ENCODE data around the gene MPC1L. TPM values are rescaled to one million over a fixed set of nuclear protein-coding genes. Genes with fewer than 3 reads are reported as not detected.

The MPC1L gene
- total and polyA plus RNA-seq, 9 of the 15 experiments (the other 6 are each of a cell fraction or from before 2014, with no cell fraction given): not detected

DNA sequence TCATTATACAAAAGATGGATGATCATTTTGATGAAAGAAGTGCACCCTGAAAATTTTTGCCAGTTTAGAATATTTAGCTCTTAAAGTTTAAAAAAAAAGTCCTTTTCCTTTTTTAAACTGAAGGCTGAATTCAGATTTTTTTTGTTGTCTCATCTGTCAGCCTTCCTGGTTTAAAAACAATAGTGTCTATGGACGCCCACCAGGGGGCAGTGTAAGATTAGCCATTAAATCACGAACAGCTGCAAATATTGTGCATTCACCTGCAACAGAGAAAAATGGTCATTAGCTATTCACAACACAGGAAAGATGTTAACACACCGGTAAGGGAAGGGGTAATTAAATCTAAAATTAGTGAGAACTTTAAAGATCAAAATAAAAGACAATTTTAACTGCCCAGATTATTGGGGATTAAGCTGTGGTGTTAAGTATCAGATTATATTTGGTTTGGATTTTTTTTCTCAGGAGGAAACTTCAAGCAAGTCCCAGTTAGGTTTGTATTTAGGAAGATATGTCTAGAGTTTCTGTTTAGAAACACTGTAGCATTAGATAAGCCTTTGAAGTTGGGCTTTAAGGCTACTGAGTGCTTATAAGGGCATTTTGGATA, 28.5 kb downstream of the MPC1L start (continued):
- TF ChIP-seq DNMT1 (IDR thresholded peaks at IDR 0.05) (no peak), NCOA1 (IDR thresholded peaks at IDR 0.05; ENCODE audit: low read depth) (no peak), RAD21 (CRISPR knock-in tag; conservative IDR thresholded peaks at IDR 0.05 in 1 of 2, IDR thresholded peaks at IDR 0.05 in 1 of 2) (peak; percentile 77 to 78)

DNA sequence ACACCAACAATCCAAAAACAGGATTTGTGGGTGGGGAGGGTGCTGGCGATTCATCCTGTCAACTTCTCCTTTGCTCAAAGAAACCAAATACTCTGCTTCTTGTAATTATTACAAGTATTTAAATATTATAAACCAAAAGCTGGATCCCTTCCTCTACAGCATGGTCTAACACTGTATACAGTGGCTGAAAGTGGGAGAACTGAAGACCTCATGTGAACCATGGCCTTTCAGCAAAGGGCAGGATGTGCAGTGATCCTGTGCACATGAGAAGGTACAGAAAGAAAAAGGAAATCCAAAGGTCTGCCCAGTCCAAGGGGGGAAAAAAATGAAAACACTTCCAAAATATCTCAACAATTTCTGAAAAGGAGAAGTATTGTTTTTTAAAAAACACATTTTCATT, 29.4 kb downstream of the MPC1L start:
- H3K79me2 ChIP-seq (ENCODE audit: control insufficient read depth, insufficient read depth, low read length): no peaks in the 10 kb centered on the region
- H3K4me3 ChIP-seq: no peak overlapping the region
- no peak overlapping the region for H2AFZ ChIP-seq (ENCODE audit: low read depth, low read length)
- H3K9me3 ChIP-seq (replicated peaks; ENCODE audit: control insufficient read depth, insufficient read depth, low read depth, low read length): no peaks in the 10 kb centered on the region
- no peaks in the 10 kb centered on the region for H3K27me3 ChIP-seq (ENCODE audit: control insufficient read depth in 2 of 2, insufficient read depth in 2 of 2, low read length in 2 of 2)
- WGBS (ENCODE audit: insufficient coverage, low coverage, missing lambda C conversion rate): 40% methylated on average over 1 of the region's 1 CpG
- intact Hi-C loops (cut with micrococcal nuclease) (loop anchor here (5.0 to 10.0 kb wide), 3 partner anchors 85 to 462 kb away; partner anchors contain the start of gene MED14), in situ Hi-C loops (cut with MboI) (no loop called here)
- no peak overlapping the region for H3K27ac ChIP-seq (ENCODE audit: extremely low read depth, low read depth, low read length)
- no peaks in the 10 kb centered on the region for H4K20me1 ChIP-seq (replicated peaks; ENCODE audit: control insufficient read depth, insufficient read depth, low read length)
- POLR2A ChIA-PET: no interaction called here
- no peaks in the 10 kb centered on the region for H3K9me1 ChIP-seq (ENCODE audit: control insufficient read depth, insufficient read depth, low read length)
- CTCF ChIA-PET (ENCODE audit: low intra/inter-chr PET ratio): interaction anchor here (0.6 to 0.8 kb wide), 2 partner anchors 142 to 601 kb away, joined by 3 read pairs; no protein-coding TSS in a partner anchor
- no TSS peak for BruUV-seq (replicated peaks)
- no peak overlapping the region for H3K9ac ChIP-seq (ENCODE audit: insufficient read depth in 1 of 2, low read depth in 2 of 2, low read length in 2 of 2)
- no peak for ATAC-seq
- H3K4me1 ChIP-seq (replicated peaks in 1 of 2; ENCODE audit: control insufficient read depth in 2 of 2, insufficient read depth in 2 of 2, low read length in 2 of 2): peaks cover 0 to 2% of the 10 kb centered on the region in 2 experiments; a peak in 3 of 5 replicates
- FAIRE-seq: no peak
- no peak for DNase-seq (ENCODE audit: extremely low read depth in 1 of 4, low spot score in 3 of 4)
- H3K36me3 ChIP-seq (ENCODE audit: control insufficient read depth, insufficient read depth, low read length): peaks cover 30% of the 10 kb centered on the region; the same call in 2 of the 3 replicates
- H3K4me2 ChIP-seq (ENCODE audit: insufficient read depth, low read length): no peak overlapping the region
- TF ChIP-seq PHB2 (IDR thresholded peaks at IDR 0.05; ENCODE audit: low read depth): no peak
- no peak for TF ChIP-seq NFATC3 (IDR thresholded peaks at IDR 0.05)
- TF ChIP-seq, protein P1, sequence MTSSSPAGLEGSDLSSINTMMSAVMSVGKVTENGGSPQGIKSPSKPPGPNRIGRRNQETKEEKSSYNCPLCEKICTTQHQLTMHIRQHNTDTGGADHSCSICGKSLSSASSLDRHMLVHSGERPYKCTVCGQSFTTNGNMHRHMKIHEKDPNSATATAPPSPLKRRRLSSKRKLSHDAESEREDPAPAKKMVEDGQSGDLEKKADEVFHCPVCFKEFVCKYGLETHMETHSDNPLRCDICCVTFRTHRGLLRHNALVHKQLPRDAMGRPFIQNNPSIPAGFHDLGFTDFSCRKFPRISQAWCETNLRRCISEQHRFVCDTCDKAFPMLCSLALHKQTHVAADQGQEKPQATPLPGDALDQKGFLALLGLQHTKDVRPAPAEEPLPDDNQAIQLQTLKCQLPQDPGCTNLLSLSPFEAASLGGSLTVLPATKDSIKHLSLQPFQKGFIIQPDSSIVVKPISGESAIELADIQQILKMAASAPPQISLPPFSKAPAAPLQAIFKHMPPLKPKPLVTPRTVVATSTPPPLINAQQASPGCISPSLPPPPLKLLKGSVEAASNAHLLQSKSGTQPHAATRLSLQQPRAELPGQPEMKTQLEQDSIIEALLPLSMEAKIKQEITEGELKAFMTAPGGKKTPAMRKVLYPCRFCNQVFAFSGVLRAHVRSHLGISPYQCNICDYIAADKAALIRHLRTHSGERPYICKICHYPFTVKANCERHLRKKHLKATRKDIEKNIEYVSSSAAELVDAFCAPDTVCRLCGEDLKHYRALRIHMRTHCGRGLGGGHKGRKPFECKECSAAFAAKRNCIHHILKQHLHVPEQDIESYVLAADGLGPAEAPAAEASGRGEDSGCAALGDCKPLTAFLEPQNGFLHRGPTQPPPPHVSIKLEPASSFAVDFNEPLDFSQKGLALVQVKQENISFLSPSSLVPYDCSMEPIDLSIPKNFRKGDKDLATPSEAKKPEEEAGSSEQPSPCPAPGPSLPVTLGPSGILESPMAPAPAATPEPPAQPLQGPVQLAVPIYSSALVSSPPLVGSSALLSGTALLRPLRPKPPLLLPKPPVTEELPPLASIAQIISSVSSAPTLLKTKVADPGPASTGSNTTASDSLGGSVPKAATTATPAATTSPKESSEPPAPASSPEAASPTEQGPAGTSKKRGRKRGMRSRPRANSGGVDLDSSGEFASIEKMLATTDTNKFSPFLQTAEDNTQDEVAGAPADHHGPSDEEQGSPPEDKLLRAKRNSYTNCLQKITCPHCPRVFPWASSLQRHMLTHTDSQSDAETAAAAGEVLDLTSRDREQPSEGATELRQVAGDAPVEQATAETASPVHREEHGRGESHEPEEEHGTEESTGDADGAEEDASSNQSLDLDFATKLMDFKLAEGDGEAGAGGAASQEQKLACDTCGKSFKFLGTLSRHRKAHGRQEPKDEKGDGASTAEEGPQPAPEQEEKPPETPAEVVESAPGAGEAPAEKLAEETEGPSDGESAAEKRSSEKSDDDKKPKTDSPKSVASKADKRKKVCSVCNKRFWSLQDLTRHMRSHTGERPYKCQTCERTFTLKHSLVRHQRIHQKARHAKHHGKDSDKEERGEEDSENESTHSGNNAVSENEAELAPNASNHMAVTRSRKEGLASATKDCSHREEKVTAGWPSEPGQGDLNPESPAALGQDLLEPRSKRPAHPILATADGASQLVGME (CRISPR knock-in tag; IDR thresholded peaks at IDR 0.05): no peak
- TF ChIP-seq, protein P2, sequence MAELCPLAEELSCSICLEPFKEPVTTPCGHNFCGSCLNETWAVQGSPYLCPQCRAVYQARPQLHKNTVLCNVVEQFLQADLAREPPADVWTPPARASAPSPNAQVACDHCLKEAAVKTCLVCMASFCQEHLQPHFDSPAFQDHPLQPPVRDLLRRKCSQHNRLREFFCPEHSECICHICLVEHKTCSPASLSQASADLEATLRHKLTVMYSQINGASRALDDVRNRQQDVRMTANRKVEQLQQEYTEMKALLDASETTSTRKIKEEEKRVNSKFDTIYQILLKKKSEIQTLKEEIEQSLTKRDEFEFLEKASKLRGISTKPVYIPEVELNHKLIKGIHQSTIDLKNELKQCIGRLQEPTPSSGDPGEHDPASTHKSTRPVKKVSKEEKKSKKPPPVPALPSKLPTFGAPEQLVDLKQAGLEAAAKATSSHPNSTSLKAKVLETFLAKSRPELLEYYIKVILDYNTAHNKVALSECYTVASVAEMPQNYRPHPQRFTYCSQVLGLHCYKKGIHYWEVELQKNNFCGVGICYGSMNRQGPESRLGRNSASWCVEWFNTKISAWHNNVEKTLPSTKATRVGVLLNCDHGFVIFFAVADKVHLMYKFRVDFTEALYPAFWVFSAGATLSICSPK (IDR thresholded peaks at IDR 0.05; ENCODE audit: borderline replicate concordance): no peak
- TF ChIP-seq RFX5 (IDR thresholded peaks at IDR 0.05; ENCODE audit: low read depth, low read length): no peak
- TF ChIP-seq, protein P3, sequence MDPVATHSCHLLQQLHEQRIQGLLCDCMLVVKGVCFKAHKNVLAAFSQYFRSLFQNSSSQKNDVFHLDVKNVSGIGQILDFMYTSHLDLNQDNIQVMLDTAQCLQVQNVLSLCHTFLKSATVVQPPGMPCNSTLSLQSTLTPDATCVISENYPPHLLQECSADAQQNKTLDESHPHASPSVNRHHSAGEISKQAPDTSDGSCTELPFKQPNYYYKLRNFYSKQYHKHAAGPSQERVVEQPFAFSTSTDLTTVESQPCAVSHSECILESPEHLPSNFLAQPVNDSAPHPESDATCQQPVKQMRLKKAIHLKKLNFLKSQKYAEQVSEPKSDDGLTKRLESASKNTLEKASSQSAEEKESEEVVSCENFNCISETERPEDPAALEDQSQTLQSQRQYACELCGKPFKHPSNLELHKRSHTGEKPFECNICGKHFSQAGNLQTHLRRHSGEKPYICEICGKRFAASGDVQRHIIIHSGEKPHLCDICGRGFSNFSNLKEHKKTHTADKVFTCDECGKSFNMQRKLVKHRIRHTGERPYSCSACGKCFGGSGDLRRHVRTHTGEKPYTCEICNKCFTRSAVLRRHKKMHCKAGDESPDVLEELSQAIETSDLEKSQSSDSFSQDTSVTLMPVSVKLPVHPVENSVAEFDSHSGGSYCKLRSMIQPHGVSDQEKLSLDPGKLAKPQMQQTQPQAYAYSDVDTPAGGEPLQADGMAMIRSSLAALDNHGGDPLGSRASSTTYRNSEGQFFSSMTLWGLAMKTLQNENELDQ (CRISPR knock-in tag; IDR thresholded peaks at IDR 0.05; ENCODE audit: borderline replicate concordance): no peak
- TF ChIP-seq FOXA1 (IDR thresholded peaks at IDR 0.05; ENCODE audit: borderline replicate concordance): no peak
